A673 (cell line): Measurements from ENCODE around the gene SERINC2.

Experiments
- CTCF ChIP-seq: fragments of 300-800, 200-600 bp; sonication (generic); conservative IDR thresholded peaks from 2 replicates; pipeline ENCODE4 v1.5.1; 2017; ENCODE audit warnings: low read depth, mild to moderate bottlenecking, antibody characterized with exemption, low read length, moderate library complexity, mixed read lengths
- EZH2 ChIP-seq: fragments of 200-600 bp; sonication (generic); IDR thresholded peaks from 2 replicates; pipeline ENCODE4 v1.6.1; 2017; ENCODE audit warnings: borderline replicate concordance, low read depth, mild to moderate bottlenecking, mixed read lengths, antibody characterized with exemption, low read length; ENCODE audit not compliant: poor library complexity, severe bottlenecking

- TF ChIP-seq CTCF (no peak), EZH2 (no peak)
Observed at GRCh38 chr1:31418626-31419323, 5.8 kb downstream of the SERINC2 start.
